ENCODE measurements around the gene PAPPA. TPM values are rescaled to one million over a fixed set of nuclear protein-coding genes. Genes with fewer than 3 reads are reported as not detected.

The PAPPA gene
- polyA plus RNA-seq, 1 of the 3 experiments (the other 2 are of a cell fraction) = 44.5 TPM

DNA sequence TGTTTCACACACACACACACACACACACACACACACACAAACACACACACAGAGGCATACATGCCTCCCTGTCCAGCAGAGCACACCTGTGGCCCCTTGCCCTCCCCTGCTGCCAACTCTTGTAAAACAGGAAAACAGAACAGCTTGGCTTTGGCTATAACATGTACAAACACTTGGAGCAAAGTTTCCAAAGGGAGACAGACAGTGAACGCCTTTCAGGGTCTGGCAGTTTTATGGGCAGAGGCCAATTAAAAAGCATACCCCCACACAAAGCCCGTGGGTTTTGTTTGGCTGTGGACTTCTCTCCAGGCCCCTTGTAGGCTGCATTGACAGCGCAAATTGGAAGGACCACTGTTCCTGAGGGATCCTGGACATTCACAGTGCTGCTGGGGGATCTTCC lies 265.6 kb downstream of the PAPPA start:
- H3K4me2 ChIP-seq = no peak overlapping the region
- no peaks in the 10 kb centered on the region for H4K20me1 ChIP-seq (ENCODE audit: insufficient read depth)

DNA sequence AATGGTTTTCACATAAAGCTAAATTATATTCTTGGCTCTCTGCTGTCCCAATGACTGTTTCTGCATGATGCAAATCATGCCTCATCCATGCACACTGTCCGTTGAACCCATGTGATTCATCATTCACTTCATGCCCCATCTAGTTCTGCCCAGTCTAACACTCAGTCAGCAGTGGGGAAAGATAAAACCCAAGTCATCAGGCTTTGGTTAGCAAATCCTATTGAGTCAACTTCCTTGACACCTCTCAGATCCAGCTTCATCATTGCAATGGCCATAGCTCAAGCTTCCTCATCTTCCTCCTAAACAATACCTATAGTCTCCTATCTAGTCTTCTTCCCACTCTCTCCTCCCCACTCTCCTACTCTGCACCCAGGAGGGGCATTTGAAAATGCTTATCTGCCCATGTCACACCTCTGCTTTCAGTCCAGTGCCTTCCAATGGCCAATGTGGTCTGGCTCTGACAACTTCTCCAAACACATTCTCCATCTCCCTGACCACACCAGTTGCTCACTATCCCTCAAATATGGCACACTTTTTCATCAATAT lies 267.5 kb downstream of the PAPPA start:
- H3F3A ChIP-seq (replicated peaks; ENCODE audit: insufficient read depth) = no peaks in the 10 kb centered on the region
- POLR2A ChIA-PET = no interaction called here
- H2AFZ ChIP-seq (ENCODE audit: low read depth) = no peak overlapping the region

More for the DNA sequence above, 265.6 kb downstream of the PAPPA start:
- Histone ChIP-seq H3K9me3 (no peaks in the 10 kb centered on the region), H3K9ac (no peak overlapping the region), H3K79me2 (ENCODE audit: insufficient read depth) (no peaks in the 10 kb centered on the region), H3K9me2 (no peaks in the 10 kb centered on the region), H3F3A (replicated peaks; ENCODE audit: insufficient read depth) (no peaks in the 10 kb centered on the region), H3K4me3 (ENCODE audit: low read depth in 2 of 2, low read length in 1 of 2) (no peak overlapping the region), H2AFZ (ENCODE audit: low read depth) (no peak overlapping the region), H3K27me3 (ENCODE audit: insufficient read depth) (no peaks in the 10 kb centered on the region), H3K27ac (ENCODE audit: low read depth in 2 of 2, low read length in 1 of 2) (no peak overlapping the region), H3K4me1 (ENCODE audit: control insufficient read depth in 1 of 2, insufficient read depth in 2 of 2, low read depth in 1 of 2, low read length in 1 of 2) (no peaks in the 10 kb centered on the region), H3K36me3 (replicated peaks in 1 of 2; ENCODE audit: control insufficient read depth in 1 of 2, insufficient read depth in 2 of 2, low read length in 1 of 2) (peaks cover 0 to 21% of the 10 kb centered on the region in 2 experiments)
- CTCF ChIA-PET = interaction anchor here (0.7 kb wide), 1 partner anchor 1353 kb away, joined by 3 read pairs; no protein-coding TSS in a partner anchor
- no peak for TF ChIP-seq EZH2phosphoT487 (IDR thresholded peaks at IDR 0.05; ENCODE audit: borderline replicate concordance, low read depth)
- TF ChIP-seq MEF2A (IDR thresholded peaks at IDR 0.05; ENCODE audit: borderline replicate concordance, low read depth) = no peak
- TF ChIP-seq USF1 (IDR thresholded peaks at IDR 0.05; ENCODE audit: borderline replicate concordance, low read depth) = no peak
- no peak for TF ChIP-seq NFIC (IDR thresholded peaks at IDR 0.05; ENCODE audit: borderline replicate concordance)
- WGBS (ENCODE audit: low lambda C conversion rate) = 80% methylated on average over 3 of the region's 3 CpGs
- POLR2A ChIA-PET = no interaction called here
- DNase-seq = no peak

More for the DNA sequence above, 267.5 kb downstream of the PAPPA start:
- Histone ChIP-seq H3K27ac (ENCODE audit: low read depth in 2 of 2, low read length in 1 of 2) (no peak overlapping the region), H3K27me3 (ENCODE audit: insufficient read depth) (no peaks in the 10 kb centered on the region), H3K36me3 (replicated peaks in 1 of 2; ENCODE audit: control insufficient read depth in 1 of 2, insufficient read depth in 2 of 2, low read length in 1 of 2) (peaks cover 0 to 27% of the 10 kb centered on the region in 2 experiments), H3K9me3 (no peaks in the 10 kb centered on the region), H3K4me1 (ENCODE audit: control insufficient read depth in 1 of 2, insufficient read depth in 2 of 2, low read depth in 1 of 2, low read length in 1 of 2) (no peaks in the 10 kb centered on the region), H3K4me3 (ENCODE audit: low read depth in 2 of 2, low read length in 1 of 2) (no peak overlapping the region), H3K9me2 (no peaks in the 10 kb centered on the region), H3K4me2 (no peak overlapping the region), H4K20me1 (ENCODE audit: insufficient read depth) (no peaks in the 10 kb centered on the region), H3K9ac (no peak overlapping the region), H3K79me2 (ENCODE audit: insufficient read depth) (no peaks in the 10 kb centered on the region)
- 58% methylated on average over 1 of the region's 1 CpG for WGBS (ENCODE audit: low lambda C conversion rate)
- CTCF ChIA-PET = interaction anchor here (1.0 kb wide), 1 partner anchor 12 kb away, joined by 4 read pairs; no protein-coding TSS in a partner anchor
- TF ChIP-seq, protein P1, sequence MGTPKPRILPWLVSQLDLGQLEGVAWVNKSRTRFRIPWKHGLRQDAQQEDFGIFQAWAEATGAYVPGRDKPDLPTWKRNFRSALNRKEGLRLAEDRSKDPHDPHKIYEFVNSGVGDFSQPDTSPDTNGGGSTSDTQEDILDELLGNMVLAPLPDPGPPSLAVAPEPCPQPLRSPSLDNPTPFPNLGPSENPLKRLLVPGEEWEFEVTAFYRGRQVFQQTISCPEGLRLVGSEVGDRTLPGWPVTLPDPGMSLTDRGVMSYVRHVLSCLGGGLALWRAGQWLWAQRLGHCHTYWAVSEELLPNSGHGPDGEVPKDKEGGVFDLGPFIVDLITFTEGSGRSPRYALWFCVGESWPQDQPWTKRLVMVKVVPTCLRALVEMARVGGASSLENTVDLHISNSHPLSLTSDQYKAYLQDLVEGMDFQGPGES (IDR thresholded peaks at IDR 0.05; ENCODE audit: low read depth, low read length) = no peak
- TF ChIP-seq REST (IDR thresholded peaks at IDR 0.05; ENCODE audit: low read depth, low read length) (no peak), ELF1 (IDR thresholded peaks at IDR 0.05) (no peak), TCF12 (IDR thresholded peaks at IDR 0.05) (no peak), TAF1 (IDR thresholded peaks at IDR 0.05; ENCODE audit: borderline replicate concordance, low read depth, low read length) (no peak), EZH2phosphoT487 (IDR thresholded peaks at IDR 0.05; ENCODE audit: borderline replicate concordance, low read depth) (no peak), JUND (IDR thresholded peaks at IDR 0.05) (no peak), NFIC (IDR thresholded peaks at IDR 0.05; ENCODE audit: borderline replicate concordance) (no peak), GATA2 (CRISPR knock-in tag; IDR thresholded peaks at IDR 0.05) (no peak), FOXM1 (IDR thresholded peaks at IDR 0.05; ENCODE audit: low read depth) (no peak), RAD21 (IDR thresholded peaks at IDR 0.05; ENCODE audit: low read length) (no peak), CTCF (IDR thresholded peaks at IDR 0.05) (no peak), RFX5 (IDR thresholded peaks at IDR 0.05; ENCODE audit: low read length) (no peak), FOSL2 (IDR thresholded peaks at IDR 0.05; ENCODE audit: borderline replicate concordance, low read depth) (no peak), FOXJ3 (CRISPR knock-in tag; IDR thresholded peaks at IDR 0.05) (no peak), EP300 (IDR thresholded peaks at IDR 0.05; ENCODE audit: borderline replicate concordance in 1 of 2, low read depth in 1 of 2, low read length in 1 of 2) (no peak)
- TF ChIP-seq, protein P2, sequence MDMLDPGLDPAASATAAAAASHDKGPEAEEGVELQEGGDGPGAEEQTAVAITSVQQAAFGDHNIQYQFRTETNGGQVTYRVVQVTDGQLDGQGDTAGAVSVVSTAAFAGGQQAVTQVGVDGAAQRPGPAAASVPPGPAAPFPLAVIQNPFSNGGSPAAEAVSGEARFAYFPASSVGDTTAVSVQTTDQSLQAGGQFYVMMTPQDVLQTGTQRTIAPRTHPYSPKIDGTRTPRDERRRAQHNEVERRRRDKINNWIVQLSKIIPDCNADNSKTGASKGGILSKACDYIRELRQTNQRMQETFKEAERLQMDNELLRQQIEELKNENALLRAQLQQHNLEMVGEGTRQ (IDR thresholded peaks at IDR 0.05; ENCODE audit: borderline replicate concordance, low read depth, low read length) = no peak
- DNase-seq = no peak
